H1 (cell line): Measurements from ENCODE around the gene MECP2.

Experiments
- CEBPB ChIP-seq: IDR thresholded peaks from 2 replicates; pipeline ENCODE4 v1.6.1; 2012; ENCODE audit warnings: low read depth, low read length
- CHD1 ChIP-seq: IDR thresholded peaks from 2 replicates; pipeline ENCODE4 v1.6.1; 2012; ENCODE audit warnings: low read depth, low read length, improper control_type of control experiment
- EP300 ChIP-seq, 2 experiments: IDR thresholded peaks; 1 replicate in 1 of 2; 2 replicates in 1 of 2; pipeline ENCODE4 v1.6.1; 2011 to 2012; ENCODE audit warnings: low read depth in 2 of 2, low read length in 2 of 2, mild to moderate bottlenecking in 2 of 2, borderline replicate concordance in 1 of 2, inconsistent platforms in 1 of 2, moderate library complexity in 1 of 2
- GABPA ChIP-seq: IDR thresholded peaks from 2 replicates; pipeline ENCODE4 v1.6.1; 2011; ENCODE audit warnings: mild to moderate bottlenecking, low read length, moderate library complexity, borderline replicate concordance; ENCODE audit not compliant: insufficient read depth
- MAFK ChIP-seq: IDR thresholded peaks from 2 replicates; pipeline ENCODE4 v1.6.1; 2012; ENCODE audit warnings: low read depth, mild to moderate bottlenecking, improper control_type of control experiment, low read length
- POLR2AphosphoS5 ChIP-seq: IDR thresholded peaks from 2 replicates; pipeline ENCODE4 v1.6.1; 2011; ENCODE audit warnings: low read depth, low read length
- POU5F1 ChIP-seq: IDR thresholded peaks from 2 replicates; pipeline ENCODE4 v1.6.1; 2011; ENCODE audit warnings: low read depth, mild to moderate bottlenecking, low read length, moderate library complexity
- SIN3A ChIP-seq, 2 experiments: IDR thresholded peaks in 1 of 2; conservative IDR thresholded peaks in 1 of 2; 2 replicates each; pipeline ENCODE4 v1.6.1; 2011 to 2012; ENCODE audit warnings: low read length in 2 of 2, improper control_type of control experiment in 1 of 2, low read depth in 1 of 2, mild to moderate bottlenecking in 1 of 2
- SIRT6 ChIP-seq: IDR thresholded peaks from one replicate; pipeline ENCODE4 v1.7.1; 2012; ENCODE audit warnings: low read length, inconsistent platforms
- SIX5 ChIP-seq: IDR thresholded peaks from 2 replicates; pipeline ENCODE4 v1.6.1; 2011; ENCODE audit warnings: mild to moderate bottlenecking, low read depth, low read length
- YY1 ChIP-seq: IDR thresholded peaks from 2 replicates; pipeline ENCODE4 v1.6.1; 2011; ENCODE audit warnings: low read depth, mild to moderate bottlenecking, low read length
- TF ChIP-seq, protein P1 (sequence below), 3 experiments: IDR thresholded peaks; 1 replicate in 2 of 3; 2 replicates in 1 of 3; pipeline versions ENCODE4 v1.5.1 to v1.6.1; 2011; ENCODE audit warnings: low read length in 3 of 3, mild to moderate bottlenecking in 3 of 3, inconsistent platforms in 2 of 3, low read depth in 1 of 3, moderate library complexity in 1 of 3; ENCODE audit not compliant: insufficient read depth in 1 of 3; ENCODE audit errors: control extremely low read depth in 1 of 3
- TF ChIP-seq, protein P2 (sequence below): IDR thresholded peaks from 2 replicates; pipeline ENCODE4 v1.6.1; 2011; ENCODE audit warnings: low read length, improper control_type of control experiment

DNA sequence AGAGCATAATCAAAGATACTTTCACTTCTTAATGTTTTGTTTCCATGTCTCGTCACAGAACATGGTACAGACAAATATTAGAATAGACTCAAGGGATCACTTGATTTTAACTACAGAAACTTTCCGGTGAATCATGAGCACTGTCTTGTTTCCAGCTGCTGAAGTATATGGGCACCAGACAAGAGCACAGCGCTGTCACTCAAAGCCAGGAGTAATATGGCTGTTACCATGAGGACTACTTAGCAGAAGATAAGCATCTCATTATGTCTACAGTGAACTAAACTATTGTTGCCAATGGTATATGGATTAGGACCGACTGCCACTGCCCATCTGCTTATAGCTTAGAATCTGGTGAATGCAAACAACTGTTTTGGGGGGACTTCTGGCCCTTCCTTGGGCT, 34.3 kb downstream of the MECP2 start:
- no peak for TF ChIP-seq CEBPB
- TF ChIP-seq, protein P1, sequence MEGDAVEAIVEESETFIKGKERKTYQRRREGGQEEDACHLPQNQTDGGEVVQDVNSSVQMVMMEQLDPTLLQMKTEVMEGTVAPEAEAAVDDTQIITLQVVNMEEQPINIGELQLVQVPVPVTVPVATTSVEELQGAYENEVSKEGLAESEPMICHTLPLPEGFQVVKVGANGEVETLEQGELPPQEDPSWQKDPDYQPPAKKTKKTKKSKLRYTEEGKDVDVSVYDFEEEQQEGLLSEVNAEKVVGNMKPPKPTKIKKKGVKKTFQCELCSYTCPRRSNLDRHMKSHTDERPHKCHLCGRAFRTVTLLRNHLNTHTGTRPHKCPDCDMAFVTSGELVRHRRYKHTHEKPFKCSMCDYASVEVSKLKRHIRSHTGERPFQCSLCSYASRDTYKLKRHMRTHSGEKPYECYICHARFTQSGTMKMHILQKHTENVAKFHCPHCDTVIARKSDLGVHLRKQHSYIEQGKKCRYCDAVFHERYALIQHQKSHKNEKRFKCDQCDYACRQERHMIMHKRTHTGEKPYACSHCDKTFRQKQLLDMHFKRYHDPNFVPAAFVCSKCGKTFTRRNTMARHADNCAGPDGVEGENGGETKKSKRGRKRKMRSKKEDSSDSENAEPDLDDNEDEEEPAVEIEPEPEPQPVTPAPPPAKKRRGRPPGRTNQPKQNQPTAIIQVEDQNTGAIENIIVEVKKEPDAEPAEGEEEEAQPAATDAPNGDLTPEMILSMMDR (IDR thresholded peaks at IDR 0.05; ENCODE audit: control extremely low read depth in 1 of 3, insufficient read depth in 1 of 3, low read depth in 1 of 3, low read length in 3 of 3), result no peak
- no peak for TF ChIP-seq MAFK
- no peak for TF ChIP-seq POU5F1
- TF ChIP-seq SIX5, result no peak
- TF ChIP-seq, protein P2, sequence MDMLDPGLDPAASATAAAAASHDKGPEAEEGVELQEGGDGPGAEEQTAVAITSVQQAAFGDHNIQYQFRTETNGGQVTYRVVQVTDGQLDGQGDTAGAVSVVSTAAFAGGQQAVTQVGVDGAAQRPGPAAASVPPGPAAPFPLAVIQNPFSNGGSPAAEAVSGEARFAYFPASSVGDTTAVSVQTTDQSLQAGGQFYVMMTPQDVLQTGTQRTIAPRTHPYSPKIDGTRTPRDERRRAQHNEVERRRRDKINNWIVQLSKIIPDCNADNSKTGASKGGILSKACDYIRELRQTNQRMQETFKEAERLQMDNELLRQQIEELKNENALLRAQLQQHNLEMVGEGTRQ, result no peak
- no peak for TF ChIP-seq EP300 (IDR thresholded peaks at IDR 0.05; ENCODE audit: borderline replicate concordance in 1 of 2, low read depth in 2 of 2, low read length in 2 of 2)
- TF ChIP-seq POLR2AphosphoS5, result no peak
- no peak for TF ChIP-seq YY1
- TF ChIP-seq SIN3A (conservative IDR thresholded peaks at IDR 0.05 in 1 of 2, IDR thresholded peaks at IDR 0.05 in 1 of 2; ENCODE audit: low read depth in 1 of 2, low read length in 2 of 2), result no peak
- TF ChIP-seq CHD1, result no peak
- TF ChIP-seq SIRT6, result no peak
- no peak for TF ChIP-seq GABPA
